HG03521 (cell line): Measurements from ENCODE around the gene KDSR.

Source experiments
- ATAC-seq: cut with Tn5 transposase; IDR thresholded peaks from one replicate; pipeline ENCODE4 v1.9.1; 2021; ENCODE audit warnings: mild to moderate bottlenecking, moderate library complexity; ENCODE audit not compliant: unreplicated experiment

KDSR gene

GRCh38 chr18:63322206-63322605, 44.8 kb downstream of the KDSR start:
- ATAC-seq, result no peak

- no peak for ATAC-seq
Observed at GRCh38 chr18:63321291-63321690, 45.7 kb downstream of the KDSR start.

- ATAC-seq, result no peak
Observed at GRCh38 chr18:63320975-63321265, 46.1 kb downstream of the KDSR start.

DNA sequence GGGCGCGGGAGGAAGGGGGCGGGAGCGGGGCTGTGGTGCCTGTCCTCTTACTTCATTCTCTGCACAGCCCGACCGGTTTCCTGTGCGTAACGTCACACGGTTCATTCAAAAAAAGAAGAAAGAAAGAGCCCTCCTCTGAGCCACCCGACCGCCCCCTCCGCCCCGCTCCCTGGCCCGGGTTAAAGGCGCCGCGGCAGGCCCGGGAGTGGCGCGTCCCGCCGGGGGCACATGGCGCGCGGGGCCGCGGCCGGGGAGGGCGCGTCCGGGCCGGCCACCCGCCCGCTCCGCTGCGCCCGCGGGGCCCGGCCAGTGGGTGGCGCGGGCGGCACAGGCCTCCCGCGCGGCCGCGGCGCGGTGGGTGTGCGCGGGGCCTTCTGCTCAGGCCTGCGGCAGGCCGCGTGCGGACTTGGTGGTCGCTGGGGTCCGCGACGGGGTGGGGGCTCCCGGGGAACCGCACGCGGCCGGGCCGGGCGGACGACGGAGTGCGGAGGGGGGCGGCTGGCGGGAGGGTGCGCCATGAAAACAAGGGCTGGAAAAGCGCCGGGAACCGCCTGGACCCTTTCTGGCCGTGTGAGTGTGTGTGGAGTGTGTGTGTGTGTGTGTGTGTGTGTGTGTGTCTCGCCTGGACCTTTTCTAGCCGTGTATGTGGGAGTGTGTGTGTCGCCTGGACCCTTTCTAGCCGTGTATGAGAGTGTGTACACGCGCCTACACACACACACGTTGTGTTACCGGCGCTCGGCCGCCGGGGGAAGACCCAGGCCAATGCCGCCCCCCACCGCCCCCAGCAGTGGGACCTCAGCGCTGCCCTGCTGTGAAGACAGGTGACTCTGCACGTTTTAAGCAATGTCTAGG, 46.7 kb downstream of the KDSR start:
- peak; percentile 61 for ATAC-seq

DNA sequence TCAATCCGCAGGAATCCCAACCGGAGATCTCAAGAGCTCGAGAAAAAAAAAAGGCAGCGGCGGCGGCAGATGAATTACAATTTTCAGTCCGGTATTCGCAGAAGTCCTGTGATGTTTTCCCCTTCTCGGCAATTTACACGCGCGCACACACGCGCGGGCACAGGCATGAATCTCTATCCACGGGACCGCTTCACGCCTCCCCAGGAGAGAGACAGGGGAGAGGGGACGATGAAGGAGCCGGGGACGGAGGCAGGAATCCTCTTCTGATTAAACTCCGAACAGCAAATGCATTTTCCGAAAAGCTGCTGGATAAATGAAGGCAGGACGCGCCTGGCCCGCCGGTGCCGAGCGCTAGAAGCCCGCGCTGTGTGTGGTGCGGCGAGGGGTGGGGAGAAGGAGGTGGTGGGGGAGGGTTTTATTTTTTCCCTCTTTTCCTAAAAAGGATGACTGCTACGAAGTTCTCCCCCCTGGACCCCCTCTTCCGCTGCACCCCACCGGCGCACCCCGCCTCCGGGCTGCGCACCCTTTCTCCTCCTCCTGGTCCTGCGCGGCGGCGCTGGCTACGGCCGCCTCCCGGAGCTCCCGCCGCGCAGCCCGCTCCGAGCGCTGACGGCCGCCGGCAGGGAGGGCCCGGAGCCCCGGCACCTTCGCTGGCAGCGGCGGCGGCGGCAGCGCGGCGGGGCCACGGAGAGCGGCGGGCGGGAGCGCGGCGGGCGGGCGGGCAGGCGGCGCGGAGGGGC, 47.5 kb downstream of the KDSR start, which contains the start of gene BCL2:
Gene BCL2 (minus strand): TSS at position 387 of the 740 bp plus-strand sequence.
- no peak for ATAC-seq

DNA sequence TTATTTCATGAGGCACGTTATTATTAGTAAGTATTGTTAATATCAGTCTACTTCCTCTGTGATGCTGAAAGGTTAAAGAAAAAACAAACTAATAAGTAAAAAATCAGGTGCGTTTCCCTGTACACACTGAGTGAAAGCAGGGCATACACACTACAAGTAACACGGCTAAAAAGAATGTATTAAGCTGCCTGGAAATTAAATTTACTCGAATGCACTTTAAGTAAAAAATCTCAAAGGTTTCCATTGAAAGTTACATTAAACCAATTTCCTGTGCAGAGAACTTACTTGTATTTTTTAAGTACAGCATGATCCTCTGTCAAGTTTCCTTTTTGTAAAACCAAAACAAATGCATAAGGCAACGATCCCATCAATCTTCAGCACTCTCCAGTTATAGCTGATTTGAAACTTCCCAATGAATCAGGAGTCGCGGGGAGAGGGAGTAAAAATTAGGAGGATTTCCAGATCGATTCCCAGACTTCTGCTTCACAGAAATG, 48.1 kb downstream of the KDSR start:
- no peak for ATAC-seq

GRCh38 chr18:63317982-63318888, 48.8 kb downstream of the KDSR start:
- ATAC-seq, result peak; percentile 45

GRCh38 chr18:63317556-63317946, 49.5 kb downstream of the KDSR start:
- ATAC-seq, result no peak

DNA sequence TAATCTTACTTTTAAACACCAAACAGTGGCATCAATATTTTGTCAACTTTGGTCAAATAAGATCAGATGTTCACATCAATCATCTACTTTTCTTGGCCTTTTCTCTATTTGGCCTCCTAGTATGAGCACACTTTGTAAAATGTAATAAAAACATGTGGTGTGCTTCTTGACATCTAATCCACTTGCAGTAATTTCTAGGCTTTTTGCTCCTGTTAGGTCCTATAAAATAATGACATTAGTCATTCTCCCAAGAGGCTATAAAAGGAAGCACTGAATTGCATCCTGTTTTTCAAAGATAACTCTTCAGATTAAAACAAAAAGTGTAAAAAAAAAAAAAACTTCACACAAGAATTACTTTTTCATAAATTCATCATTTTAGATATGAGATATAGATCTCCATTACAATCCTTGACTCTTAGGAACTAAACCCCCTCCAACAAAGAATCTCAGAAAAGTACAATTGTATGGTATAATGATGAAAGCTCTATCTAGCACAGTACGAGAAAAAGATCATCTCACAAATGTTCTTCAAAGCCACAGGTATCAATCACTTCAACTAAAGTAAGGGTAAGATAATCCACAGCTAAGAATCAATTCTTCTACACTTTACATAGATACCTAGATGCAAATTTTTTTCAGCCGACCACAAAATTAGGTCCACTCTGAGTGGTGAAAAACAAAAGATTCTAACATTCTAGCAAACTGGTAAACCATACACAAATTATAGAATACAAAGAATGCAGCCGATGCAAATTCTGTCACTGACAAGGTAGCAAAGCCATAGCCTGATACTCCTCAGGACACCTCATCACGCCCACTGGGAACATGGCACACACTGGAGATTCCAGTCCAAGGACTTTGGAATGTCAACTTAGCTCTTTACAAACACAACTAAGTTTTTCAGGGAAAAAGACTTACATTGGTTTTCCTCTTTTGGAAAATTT, 50.1 kb downstream of the KDSR start:
- no peak for ATAC-seq

DNA sequence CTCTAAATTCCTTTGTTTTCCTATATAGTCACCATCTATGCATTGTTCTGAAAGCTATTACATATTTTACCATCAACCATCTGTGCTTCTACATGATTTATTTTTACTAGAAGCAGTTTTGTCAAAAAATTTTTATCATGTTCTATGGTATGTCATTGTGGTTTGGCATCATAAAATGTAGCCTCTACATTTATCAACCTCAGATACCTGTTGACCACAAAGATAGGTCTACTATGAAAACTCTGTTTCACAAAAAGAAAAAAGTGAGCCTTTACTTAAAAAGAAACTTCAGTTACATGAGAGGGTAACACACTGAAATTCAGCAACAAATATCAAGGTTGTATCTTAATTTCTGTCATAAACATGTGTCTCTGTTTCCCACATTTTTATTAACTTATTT, 51.1 kb downstream of the KDSR start:
- no peak for ATAC-seq

DNA sequence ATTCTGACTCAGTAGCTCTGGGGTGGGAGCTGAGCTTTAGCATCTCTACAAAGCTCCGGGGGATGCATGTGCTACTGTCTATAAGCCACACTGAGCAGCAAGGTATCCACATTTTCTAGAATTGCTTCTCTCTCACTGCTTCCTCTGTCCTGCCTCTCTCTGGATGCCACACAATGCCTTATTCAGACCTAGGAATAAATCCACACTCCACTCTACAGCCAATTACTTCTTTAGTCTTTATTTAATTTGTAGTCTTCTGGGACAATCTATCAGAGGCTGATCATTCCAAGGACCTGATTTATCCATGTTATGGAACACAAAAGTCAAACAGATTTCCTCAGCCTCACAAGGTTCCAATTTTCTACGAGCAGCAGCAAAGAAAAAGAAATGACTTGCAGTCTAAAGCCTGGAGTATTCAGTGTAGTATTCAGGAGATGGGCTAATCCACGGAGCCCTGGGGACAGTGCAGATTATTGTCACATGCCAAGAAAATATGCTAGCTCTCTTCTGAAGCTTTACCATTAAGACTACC, 51.8 kb downstream of the KDSR start:
- ATAC-seq, result no peak

DNA sequence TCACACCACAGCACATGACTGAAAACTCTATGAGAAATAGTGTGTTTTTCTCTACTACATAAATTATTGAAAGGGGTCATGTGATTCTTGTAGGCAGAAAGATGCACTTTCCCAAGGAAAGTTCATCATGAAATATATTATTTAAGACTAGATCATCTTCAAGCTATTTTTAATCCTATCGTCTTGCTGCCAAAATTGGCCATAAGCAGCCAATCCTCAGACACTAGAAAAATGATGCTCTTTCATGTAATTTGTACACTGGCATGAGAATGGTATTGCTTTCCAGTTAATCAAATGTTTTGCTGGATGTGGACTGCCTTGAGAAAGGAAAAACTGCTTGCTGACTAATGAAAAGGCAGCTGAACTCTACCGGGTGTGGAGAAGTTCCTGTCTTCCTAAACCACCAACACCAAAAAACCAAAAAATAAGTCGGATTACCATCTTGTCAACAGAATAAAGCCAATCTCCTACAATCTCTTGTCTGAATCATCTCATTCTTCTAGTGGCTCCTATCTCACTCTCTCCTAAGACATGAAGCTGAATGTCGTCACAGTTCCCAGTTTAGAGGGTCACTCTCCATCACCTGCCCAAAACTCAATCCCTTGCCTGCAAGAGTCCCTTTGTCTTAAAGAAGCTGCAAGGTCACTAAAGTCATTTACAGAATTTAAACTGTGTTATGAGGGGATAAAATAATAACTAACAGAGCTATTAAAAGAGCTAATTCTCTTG, 52.8 kb downstream of the KDSR start:
- no peak for ATAC-seq

- no peak for ATAC-seq
Observed at GRCh38 chr18:63313396-63313917, 53.5 kb downstream of the KDSR start.

- ATAC-seq, result peak; percentile 29
Observed at GRCh38 chr18:63312737-63313395, 54.1 kb downstream of the KDSR start.

DNA sequence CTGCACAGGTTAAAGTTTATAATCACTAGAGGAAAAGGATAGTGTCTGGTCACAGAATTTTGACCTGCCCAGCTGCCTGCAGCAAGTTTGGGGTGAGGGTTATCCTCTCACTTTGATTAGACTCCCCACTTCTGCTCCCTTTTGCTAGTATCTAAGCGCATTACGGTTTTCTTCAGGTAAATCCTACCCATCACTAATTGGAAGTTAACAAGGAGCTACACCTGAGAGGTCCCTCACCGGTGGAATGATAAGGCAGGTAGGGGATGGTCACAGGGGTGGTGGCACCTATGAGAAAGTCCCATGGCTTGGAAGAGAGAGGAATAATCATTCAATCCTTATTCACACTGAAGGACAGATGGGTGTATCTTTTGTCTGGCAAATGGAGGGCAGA, 55.0 kb downstream of the KDSR start:
- ATAC-seq, result no peak

- peak; percentile 57 for ATAC-seq
Observed at GRCh38 chr18:63311118-63312018, 55.6 kb downstream of the KDSR start.

GRCh38 chr18:63309422-63309821, 57.6 kb downstream of the KDSR start:
- ATAC-seq, result no peak
